ENCODE measurements around the gene BTNL2.

DNA sequence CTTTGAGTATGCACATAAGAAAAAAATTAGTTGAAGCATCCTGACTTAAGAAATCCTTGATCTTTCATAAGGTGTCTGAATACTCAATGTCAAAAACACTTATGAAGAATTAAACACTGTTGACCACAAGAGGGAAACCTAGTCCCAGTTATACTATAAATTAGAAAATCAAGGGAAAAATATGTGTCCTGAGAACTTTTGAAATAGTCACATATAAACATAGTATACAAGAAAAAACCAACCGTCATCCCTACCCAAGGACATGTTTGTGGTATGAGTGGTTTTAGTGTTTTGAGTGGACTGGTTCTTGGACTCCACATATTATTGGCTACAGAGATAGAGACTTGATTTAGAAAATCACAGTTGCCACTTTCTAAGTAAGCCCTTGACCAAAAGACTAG is 25.1 kb upstream of the BTNL2 start:
- TF ChIP-seq, protein P1, sequence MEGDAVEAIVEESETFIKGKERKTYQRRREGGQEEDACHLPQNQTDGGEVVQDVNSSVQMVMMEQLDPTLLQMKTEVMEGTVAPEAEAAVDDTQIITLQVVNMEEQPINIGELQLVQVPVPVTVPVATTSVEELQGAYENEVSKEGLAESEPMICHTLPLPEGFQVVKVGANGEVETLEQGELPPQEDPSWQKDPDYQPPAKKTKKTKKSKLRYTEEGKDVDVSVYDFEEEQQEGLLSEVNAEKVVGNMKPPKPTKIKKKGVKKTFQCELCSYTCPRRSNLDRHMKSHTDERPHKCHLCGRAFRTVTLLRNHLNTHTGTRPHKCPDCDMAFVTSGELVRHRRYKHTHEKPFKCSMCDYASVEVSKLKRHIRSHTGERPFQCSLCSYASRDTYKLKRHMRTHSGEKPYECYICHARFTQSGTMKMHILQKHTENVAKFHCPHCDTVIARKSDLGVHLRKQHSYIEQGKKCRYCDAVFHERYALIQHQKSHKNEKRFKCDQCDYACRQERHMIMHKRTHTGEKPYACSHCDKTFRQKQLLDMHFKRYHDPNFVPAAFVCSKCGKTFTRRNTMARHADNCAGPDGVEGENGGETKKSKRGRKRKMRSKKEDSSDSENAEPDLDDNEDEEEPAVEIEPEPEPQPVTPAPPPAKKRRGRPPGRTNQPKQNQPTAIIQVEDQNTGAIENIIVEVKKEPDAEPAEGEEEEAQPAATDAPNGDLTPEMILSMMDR (IDR thresholded peaks at IDR 0.05; ENCODE audit: insufficient read depth, low read length), result no peak
- TF ChIP-seq POLR2AphosphoS5 (IDR thresholded peaks at IDR 0.05; ENCODE audit: low read depth) (no peak), SPI1 (IDR thresholded peaks at IDR 0.05; ENCODE audit: borderline replicate concordance, low read depth) (no peak), GABPA (IDR thresholded peaks at IDR 0.05; ENCODE audit: low read depth) (no peak)
- TF ChIP-seq, protein P2, sequence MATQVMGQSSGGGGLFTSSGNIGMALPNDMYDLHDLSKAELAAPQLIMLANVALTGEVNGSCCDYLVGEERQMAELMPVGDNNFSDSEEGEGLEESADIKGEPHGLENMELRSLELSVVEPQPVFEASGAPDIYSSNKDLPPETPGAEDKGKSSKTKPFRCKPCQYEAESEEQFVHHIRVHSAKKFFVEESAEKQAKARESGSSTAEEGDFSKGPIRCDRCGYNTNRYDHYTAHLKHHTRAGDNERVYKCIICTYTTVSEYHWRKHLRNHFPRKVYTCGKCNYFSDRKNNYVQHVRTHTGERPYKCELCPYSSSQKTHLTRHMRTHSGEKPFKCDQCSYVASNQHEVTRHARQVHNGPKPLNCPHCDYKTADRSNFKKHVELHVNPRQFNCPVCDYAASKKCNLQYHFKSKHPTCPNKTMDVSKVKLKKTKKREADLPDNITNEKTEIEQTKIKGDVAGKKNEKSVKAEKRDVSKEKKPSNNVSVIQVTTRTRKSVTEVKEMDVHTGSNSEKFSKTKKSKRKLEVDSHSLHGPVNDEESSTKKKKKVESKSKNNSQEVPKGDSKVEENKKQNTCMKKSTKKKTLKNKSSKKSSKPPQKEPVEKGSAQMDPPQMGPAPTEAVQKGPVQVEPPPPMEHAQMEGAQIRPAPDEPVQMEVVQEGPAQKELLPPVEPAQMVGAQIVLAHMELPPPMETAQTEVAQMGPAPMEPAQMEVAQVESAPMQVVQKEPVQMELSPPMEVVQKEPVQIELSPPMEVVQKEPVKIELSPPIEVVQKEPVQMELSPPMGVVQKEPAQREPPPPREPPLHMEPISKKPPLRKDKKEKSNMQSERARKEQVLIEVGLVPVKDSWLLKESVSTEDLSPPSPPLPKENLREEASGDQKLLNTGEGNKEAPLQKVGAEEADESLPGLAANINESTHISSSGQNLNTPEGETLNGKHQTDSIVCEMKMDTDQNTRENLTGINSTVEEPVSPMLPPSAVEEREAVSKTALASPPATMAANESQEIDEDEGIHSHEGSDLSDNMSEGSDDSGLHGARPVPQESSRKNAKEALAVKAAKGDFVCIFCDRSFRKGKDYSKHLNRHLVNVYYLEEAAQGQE (IDR thresholded peaks at IDR 0.05; ENCODE audit: insufficient replicate concordance, low read depth), result no peak
